ENCODE results near the gene BRD7. TPM values are rescaled to one million over a fixed set of nuclear protein-coding genes. Genes with fewer than 3 reads are reported as not detected.
A peak's percentile ranks its signal among the peaks of the same experiment; 100 is the strongest.

The BRD7 gene
- total RNA-seq, 1 donor from 2014 or later: 33.2 TPM

DNA sequence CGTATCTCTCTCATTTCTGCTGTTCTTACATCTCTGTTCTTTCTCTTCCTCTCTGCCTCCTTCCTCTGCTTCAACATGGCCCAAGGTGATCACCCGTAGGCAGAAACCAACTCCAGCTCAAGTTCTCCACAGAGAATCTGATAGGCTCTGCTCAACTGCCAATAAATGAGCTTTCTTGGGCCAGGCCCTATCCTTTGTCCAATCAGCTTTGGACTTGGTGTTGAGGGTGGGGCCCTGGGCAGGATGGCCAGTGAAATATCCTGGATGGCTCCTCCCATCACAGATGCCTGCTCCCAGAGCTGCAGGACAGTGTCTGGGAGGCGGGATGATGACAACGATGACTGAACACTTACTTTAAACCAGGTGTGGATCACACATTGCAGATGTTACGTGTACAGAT is 17.4 kb upstream of the BRD7 start:
- H3K27me3 ChIP-seq (ENCODE audit: control insufficient read depth, insufficient read depth, low read length): no peaks in the 10 kb centered on the region
- TF ChIP-seq, protein P1, sequence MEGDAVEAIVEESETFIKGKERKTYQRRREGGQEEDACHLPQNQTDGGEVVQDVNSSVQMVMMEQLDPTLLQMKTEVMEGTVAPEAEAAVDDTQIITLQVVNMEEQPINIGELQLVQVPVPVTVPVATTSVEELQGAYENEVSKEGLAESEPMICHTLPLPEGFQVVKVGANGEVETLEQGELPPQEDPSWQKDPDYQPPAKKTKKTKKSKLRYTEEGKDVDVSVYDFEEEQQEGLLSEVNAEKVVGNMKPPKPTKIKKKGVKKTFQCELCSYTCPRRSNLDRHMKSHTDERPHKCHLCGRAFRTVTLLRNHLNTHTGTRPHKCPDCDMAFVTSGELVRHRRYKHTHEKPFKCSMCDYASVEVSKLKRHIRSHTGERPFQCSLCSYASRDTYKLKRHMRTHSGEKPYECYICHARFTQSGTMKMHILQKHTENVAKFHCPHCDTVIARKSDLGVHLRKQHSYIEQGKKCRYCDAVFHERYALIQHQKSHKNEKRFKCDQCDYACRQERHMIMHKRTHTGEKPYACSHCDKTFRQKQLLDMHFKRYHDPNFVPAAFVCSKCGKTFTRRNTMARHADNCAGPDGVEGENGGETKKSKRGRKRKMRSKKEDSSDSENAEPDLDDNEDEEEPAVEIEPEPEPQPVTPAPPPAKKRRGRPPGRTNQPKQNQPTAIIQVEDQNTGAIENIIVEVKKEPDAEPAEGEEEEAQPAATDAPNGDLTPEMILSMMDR (IDR thresholded peaks at IDR 0.05; ENCODE audit: insufficient read depth, low read length, severe bottlenecking): no peak
- no peak for FAIRE-seq

DNA sequence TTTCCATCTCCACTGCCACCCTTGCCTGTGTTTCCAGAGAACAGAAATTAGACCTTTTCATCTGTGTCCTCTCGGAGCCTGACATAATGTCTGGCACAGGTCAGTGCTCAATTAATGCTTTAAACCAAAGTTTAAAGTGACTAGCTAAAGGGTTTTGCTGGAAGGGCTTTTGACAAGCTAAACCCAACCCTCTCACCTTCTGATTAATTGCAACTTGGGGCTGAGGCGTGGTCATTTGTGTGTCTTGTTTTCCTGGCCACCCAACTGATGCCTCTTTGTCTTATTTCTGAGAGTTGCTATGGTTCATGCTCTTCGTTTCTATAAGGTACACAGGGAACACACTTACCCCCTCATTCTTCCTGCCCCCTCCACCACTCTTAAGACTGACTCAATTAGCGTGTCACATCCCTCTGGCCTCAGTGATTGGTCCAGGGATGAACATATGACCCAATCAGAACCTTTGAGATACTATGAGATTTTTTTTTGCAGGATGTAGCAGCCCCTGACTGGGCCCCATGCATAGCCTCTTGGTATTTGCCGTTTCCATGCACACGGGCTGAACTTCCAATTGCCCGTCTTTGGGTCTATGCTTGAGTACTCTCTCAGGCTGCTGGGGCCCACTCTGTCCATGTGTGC is 15.8 kb upstream of the BRD7 start:
- TF ChIP-seq, protein P1 (IDR thresholded peaks at IDR 0.05; ENCODE audit: insufficient read depth, low read length, severe bottlenecking): no peak
- H3K36me3 ChIP-seq (ENCODE audit: control insufficient read depth, insufficient read depth, low read length): no peaks in the 10 kb centered on the region
- no peak for FAIRE-seq
- H3K4me3 ChIP-seq (ENCODE audit: low read depth, low read length): no peak overlapping the region
- no peak for DNase-seq (ENCODE audit: low read depth)
- H3K27me3 ChIP-seq (ENCODE audit: control insufficient read depth, insufficient read depth, low read length): no peaks in the 10 kb centered on the region

More for the DNA sequence above, 17.4 kb upstream of the BRD7 start:
- Histone ChIP-seq H3K36me3 (ENCODE audit: control insufficient read depth, insufficient read depth, low read length) (no peaks in the 10 kb centered on the region), H3K4me3 (ENCODE audit: low read depth, low read length) (no peak overlapping the region)
- no peak for DNase-seq (ENCODE audit: low read depth)

DNA sequence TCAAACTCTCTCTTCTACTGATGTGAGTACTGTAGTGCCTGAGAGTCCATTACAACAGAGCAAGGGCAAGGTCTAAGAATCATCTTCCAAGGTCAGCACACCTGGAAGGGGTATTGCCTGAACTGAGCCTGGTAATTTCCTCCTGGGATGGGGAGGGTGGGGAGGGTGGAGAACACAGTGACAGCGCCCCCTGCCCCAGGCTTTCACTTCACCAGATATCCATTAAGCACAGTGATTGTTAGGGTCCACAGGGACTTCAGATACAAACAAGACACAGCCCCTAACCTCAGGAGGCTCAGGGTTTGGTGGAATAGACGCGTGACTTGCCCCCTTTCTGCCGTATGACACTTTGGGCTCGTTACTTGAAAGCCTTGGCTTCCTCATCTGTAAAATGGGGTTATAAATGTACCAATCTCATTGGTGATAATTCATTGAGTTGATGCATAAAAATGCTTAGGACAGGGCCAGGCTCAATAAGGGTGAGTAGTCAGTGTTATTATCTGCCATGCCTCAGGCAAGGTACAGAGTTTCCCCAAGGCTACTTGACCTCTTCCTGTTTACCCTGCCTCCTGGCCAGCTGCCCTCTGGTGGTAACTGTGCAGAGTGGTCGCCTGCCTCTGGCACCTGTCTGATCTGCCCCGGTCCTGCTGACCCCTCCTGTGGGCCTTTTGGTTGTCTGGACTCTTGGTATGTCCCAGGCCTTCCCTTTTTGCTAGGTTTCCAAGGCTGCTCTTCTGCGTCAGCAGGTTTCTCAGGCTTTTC is 13.1 kb upstream of the BRD7 start:
- Histone ChIP-seq H3K4me3 (ENCODE audit: low read depth, low read length) (no peak overlapping the region), H3K27me3 (ENCODE audit: control insufficient read depth, insufficient read depth, low read length) (no peaks in the 10 kb centered on the region), H3K36me3 (ENCODE audit: control insufficient read depth, insufficient read depth, low read length) (no peaks in the 10 kb centered on the region)
- no peak for DNase-seq (ENCODE audit: low read depth)
- TF ChIP-seq, protein P1 (IDR thresholded peaks at IDR 0.05; ENCODE audit: insufficient read depth, low read length, severe bottlenecking): no peak
- peak; percentile 55 for FAIRE-seq

DNA sequence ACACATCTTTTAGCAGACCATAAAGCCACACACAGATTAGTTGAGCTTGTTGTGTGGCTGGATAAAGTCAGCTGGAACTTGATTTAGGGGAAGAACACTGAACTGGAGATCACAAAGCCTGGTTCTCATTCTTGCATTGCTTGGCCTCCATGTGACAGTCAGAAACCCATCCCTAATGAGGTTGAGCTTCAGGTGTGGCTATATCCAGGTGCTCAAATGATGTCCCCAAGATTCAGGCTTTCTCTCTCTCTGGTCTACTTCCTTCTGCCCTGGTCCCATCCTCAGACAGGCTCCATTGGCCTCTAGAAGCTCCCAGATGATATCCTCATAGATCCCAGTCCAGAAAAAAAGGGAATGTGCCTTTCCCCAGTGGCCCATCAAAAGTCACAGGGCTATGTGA is 9.6 kb upstream of the BRD7 start:
- Histone ChIP-seq H3K36me3 (ENCODE audit: control insufficient read depth, insufficient read depth, low read length) (no peaks in the 10 kb centered on the region), H3K4me3 (ENCODE audit: low read depth, low read length) (no peak overlapping the region), H3K27me3 (ENCODE audit: control insufficient read depth, insufficient read depth, low read length) (no peaks in the 10 kb centered on the region)
- no peak for DNase-seq (ENCODE audit: low read depth)
- no peak for FAIRE-seq
- TF ChIP-seq, protein P1 (IDR thresholded peaks at IDR 0.05; ENCODE audit: insufficient read depth, low read length, severe bottlenecking): no peak

DNA sequence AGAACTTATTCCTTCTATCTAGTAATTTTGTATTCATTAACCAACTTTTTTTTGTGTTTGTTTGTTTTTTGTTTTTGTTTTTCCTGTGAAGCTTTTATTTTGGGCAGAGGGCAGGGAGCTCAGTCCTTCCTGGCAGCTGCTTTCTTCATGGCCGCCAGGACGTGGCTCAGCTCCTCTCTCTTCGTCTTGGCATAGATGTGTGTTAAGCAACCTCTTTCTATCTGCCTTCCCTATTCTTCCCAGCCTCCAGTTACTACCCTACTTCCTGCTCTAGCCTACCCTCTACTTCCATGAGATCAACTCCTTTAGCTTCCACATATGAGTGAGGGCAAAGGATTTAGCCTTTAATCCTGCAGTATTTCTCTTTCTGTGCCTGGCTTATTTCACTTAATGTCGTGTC is 8.2 kb upstream of the BRD7 start:
- TF ChIP-seq, protein P1 (IDR thresholded peaks at IDR 0.05; ENCODE audit: insufficient read depth, low read length, severe bottlenecking): no peak
- H3K27me3 ChIP-seq (ENCODE audit: control insufficient read depth, insufficient read depth, low read length): no peaks in the 10 kb centered on the region
- H3K4me3 ChIP-seq (ENCODE audit: low read depth, low read length): no peak overlapping the region
- FAIRE-seq (no peak), DNase-seq (ENCODE audit: low read depth) (no peak)
- no peaks in the 10 kb centered on the region for H3K36me3 ChIP-seq (ENCODE audit: control insufficient read depth, insufficient read depth, low read length)
